Embryonic facial prominence (tissue), 1 donor: ENCODE results near the gene DPY30.

Source experiments
- DNase-seq: peaks from one replicate; pipeline ENCODE4 v3.0.0-alpha.2; 2016; ENCODE audit errors: extremely low spot score

The DPY30 gene

DNA sequence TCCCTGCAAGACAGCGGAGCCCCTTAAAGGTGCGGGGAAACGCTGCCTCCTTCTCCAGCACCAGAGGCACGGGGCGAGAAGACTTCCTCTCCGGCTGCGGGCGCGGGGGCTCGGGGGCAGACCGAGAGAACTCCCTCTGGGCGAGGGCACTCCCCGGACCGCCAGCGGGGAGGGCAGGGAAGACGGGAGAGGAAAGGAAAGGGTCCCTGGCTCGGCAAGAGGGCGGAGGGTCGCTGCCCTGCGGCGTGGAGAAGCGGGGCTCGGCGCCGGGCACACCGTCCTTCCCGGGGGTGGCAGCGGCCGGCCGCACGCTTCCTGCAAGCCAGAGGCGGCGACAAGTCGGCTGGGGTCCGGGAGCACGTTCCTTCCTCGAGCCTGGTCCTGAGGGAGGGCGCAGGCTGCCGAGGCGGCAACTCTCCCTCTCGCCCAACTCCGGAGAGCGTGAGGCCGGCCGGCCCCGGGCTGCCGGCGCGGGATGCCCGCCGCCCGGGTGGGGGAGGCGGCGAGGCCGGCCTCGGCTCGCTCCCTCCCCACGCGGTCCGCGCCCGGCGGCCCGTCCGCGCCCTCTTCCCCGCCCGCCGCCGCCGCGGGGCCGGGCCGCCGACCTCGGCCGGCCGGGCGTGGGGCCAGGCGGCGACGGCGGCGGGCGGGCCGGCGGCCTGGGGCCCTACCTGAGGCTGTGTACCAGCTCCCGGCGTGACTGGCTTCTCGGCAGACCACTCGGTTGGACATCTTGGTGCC, 29.9 kb downstream of the DPY30 start:
- DNase-seq, result no peak

GRCh38 chr2:32008805-32009515, 30.6 kb downstream of the DPY30 start:
- no peak for DNase-seq

DNA sequence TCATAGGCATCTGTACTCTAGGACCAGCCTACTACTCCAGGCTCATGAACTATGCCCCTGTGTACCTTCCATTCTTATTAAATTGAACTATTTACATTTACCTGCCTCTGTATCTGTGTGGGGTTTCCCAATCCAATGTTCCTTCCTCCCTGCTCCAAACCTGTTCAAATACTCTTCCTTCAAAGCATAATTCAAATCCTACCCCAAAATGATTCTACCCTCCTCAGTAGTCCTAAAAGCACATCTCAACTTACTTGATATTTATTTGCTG, 32.5 kb downstream of the DPY30 start:
- no peak for DNase-seq

GRCh38 chr2:32005371-32005976, 34.1 kb downstream of the DPY30 start:
- no peak for DNase-seq

DNA sequence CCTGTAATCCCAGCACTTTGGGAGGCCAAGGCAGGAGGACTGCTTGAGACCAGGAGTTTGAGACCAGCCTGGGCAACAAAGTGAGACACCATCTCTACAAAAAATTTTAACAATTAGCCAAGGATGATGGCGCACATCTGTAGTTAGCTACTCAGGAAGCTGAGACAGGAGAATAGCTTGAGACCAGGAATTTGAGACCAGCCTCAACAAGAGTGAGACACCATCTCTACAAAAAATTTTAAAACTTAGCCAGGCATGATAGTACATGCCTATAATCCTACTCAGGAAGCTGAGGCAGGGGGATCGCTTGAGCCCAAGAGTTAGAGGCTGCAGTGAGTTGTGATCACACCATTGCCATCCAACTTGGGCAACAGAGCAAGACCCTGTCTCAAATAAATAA, 35.8 kb downstream of the DPY30 start:
- DNase-seq, result no peak

DNA sequence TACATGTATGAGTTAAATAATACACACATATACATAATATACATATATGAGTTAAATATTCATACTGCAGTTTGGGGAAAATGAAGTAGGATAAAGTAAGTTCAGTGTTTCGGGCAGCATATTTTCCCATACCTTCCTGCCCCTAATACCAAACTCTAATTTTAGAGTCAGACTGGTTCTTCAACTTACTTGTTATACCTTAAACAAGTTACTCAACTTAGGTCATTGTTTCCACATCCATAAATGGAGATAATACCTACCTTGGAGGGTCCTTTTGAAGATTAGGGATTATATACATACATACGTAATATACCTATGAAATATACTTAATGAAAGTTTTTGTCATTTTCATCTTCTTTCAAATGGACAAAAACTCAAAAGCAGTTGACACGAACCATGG, 37.2 kb downstream of the DPY30 start:
- no peak for DNase-seq

DNA sequence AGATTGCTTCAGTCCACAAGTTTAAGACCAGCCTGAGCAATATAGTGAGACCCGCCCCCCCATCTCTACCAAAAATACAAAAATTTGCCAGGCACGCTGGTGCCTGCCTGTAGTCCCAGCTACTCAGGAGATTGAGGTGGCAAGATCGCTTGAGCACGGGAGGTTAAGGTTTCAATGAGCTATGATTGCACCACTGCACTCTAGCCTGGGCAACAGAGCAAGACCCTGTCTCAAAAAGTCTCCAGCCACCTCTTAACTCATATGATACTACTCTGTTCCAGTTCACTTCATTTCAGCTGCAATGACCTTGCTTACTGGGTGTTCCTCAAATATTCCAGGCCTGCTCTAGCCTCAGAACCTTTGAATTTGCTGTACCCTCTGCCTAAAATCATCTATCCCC, 40.2 kb downstream of the DPY30 start:
- no peak for DNase-seq

DNA sequence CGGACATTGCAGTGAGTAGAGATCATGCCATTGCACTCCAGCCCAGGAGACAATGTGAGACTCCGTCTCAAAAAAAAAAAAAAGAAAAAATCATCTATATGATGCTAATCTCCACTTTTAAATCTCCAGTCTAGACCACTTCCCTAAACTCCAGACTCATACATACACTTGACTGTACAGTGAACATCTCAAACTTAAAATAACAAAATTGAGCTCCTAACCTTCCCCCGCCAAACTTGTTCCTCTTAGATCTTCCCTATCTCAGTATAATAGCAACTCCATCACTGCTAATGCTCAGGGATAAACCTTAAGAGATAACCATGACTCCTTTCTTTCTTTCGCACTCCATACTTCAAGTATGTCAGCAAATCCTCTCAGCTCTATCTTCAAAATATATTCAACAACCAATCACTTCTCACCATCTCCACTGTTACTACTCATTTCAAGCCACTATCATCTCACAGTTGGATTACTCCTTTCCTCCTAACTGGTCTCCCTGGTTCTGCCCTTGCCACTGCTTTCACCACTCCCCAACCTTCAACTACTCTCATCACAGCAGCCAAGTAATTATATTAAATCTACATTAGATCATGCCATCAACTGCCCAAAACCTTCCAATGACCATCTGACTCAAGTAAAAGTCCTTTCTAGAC, 40.7 kb downstream of the DPY30 start:
- no peak for DNase-seq

- DNase-seq, result no peak
These were observed 42.0 kb downstream of the DPY30 start for GRCh38 chr2:31997653-31998052.

GRCh38 chr2:31996571-31997150, 42.9 kb downstream of the DPY30 start:
- DNase-seq, result no peak

- DNase-seq, result no peak
These were observed 46.7 kb downstream of the DPY30 start for GRCh38 chr2:31992934-31993333.

DNA sequence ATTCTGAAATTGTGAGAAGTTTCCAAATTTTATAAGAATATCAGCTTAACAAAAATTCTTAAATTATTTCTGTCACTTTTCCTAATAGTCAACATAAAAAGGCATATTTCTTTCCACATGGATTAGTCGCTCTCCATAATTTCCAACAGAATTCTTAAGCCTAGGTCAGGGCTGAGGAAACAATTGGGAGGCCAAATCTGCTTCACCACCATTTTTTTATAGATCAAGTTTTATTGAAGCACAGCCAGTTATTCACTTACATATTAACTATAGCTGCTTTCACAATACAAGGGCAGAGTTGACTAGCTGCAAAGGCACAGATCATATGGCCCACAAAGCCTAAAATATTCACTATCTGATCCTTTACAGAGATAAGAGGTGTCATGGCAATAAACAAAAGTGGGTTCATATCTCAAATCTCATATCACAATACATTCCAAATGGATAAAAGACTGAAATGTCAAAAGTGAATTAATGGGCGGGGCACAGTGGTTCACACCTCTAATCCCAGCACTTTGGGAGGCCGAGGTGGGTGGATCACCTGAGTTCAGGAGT, 47.5 kb downstream of the DPY30 start:
- no peak for DNase-seq

- no peak for DNase-seq
These were observed 49.7 kb downstream of the DPY30 start for GRCh38 chr2:31989946-31990345.

DNA sequence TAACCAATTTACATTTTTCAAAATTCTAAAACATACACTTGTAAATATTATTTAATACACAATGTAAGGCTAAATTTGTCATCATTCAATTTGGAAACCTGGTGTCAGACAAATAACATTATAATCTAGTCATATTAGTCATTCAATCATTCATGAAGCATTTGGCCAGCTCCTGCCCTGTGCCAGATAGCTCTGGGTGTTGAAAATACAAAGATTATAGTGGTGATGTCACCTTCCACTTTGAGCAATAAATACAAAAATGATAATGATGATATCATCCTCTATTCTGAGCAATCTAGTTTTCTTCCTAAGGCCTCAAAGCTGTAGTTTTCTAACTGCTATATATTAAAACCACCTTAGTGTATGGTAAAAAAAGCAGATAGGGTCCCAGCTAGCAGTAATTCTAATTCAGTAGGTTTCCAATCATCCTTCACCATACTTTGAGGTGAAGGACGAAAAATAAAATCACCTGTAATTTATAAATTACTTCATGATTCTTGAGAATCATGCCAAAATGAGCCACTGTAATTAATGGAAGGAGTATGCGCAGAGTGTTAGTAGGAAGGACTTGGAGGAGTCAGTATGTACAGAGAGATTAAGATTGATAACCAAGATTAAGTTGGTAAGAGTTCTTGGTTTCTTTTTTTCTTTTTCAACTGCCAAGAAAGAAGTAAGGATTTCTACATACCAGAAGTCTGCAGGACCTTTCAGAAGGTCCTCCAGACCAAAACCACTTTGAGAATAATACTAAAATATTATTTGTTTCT, 52.0 kb downstream of the DPY30 start:
- DNase-seq, result no peak

GRCh38 chr2:31986906-31987305, 52.7 kb downstream of the DPY30 start:
- no peak for DNase-seq

DNA sequence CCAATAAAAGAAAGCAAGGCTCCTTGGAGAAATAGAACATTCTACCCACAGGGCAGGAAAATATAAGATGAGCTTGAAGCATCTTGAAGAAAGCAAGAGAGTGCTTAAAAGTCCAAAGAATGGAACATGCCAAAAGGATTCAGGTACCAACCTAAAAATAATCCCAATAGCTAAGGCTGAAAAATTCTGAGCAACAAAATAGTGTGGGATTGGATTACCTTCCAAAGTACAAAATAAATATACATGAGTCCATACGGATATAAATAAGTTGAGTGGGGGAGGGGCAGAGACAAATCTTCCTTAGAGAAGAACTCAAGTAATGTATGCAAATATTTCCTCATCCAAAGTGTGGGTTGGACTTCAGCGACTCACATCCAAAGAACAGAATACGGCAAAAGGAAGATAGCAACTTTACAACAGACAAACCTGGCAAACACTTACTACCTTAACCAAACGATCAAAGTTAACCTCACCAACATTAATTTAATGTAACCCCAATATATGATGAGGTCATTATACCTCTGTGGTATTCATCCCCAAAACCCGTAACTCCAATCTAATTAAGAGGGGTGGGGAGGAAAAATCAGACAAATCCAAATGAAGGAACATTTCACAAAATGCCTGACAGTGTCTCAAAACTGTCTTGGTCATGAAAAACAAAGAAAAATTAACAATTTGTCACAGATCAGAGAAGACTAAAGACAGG, 55.7 kb downstream of the DPY30 start:
- no peak for DNase-seq

DNA sequence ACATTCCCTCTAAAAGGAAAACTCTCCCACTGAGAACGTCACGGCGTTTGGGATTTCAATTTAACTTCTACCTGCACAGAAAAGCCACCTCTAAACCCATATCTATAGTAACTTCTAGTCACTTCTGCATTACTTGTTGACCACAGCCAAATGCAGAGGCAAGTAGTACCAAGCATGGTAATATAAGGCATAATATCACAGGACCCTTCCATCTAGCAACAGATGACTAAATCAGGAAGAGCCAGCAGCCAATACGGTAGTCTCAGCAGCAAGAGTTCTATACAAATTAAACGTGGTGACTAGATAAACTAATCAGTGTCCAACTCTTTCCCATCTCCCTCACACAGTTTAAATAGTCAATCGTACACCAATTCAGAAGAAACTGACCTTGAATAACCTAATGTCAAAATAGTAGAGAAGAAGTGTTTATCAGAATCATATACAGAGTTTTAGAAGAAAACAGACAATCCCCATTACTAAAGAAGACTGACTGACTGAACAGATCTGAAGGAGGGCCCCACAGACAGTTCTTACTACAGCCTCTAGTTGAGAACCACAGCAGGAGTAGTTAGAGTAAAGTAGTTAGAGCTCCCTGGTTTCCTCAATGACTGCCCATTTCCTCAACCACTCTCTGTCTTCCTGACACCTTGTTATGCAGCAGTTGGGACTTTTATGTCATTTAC, 58.8 kb downstream of the DPY30 start:
- DNase-seq, result no peak

- DNase-seq, result no peak
These were observed 59.6 kb downstream of the DPY30 start for GRCh38 chr2:31979956-31980355.

- no peak for DNase-seq
These were observed 60.6 kb downstream of the DPY30 start for GRCh38 chr2:31979018-31979417.

GRCh38 chr2:31978436-31978835, 61.2 kb downstream of the DPY30 start:
- DNase-seq, result no peak
